ENCODE results near the gene P3H3.

Gene P3H3

DNA sequence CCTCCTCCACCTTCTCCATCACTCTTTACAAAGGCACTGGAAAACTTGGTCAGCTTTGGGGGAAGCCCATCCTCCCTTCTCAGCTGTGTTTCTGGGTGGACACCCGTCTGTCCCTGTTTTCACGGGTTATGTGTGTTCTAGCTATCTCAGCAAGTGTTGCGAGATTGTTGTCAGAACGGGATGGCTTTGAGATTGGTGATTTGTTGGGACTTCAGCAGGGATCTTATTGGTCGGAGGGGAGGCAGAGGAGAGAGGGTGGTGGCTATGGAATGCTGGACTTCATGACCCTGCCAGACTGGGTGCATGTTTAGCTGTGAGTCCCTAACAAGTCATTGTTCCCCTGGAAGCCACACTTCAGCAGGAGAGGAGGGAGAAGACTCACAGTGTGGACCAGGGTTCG is 25.8 kb downstream of the P3H3 start:
- Histone ChIP-seq H3K9me3 (no peaks in the 10 kb centered on the region), H3K27me3 (no peaks in the 10 kb centered on the region), H3K4me3 (ENCODE audit: low read depth, low read length) (no peak overlapping the region), H3K4me1 (no peaks in the 10 kb centered on the region; the same call in 1 of the 2 replicates), H3K36me3 (peaks cover 49% of the 10 kb centered on the region)
- TF ChIP-seq, protein P1, sequence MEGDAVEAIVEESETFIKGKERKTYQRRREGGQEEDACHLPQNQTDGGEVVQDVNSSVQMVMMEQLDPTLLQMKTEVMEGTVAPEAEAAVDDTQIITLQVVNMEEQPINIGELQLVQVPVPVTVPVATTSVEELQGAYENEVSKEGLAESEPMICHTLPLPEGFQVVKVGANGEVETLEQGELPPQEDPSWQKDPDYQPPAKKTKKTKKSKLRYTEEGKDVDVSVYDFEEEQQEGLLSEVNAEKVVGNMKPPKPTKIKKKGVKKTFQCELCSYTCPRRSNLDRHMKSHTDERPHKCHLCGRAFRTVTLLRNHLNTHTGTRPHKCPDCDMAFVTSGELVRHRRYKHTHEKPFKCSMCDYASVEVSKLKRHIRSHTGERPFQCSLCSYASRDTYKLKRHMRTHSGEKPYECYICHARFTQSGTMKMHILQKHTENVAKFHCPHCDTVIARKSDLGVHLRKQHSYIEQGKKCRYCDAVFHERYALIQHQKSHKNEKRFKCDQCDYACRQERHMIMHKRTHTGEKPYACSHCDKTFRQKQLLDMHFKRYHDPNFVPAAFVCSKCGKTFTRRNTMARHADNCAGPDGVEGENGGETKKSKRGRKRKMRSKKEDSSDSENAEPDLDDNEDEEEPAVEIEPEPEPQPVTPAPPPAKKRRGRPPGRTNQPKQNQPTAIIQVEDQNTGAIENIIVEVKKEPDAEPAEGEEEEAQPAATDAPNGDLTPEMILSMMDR (IDR thresholded peaks at IDR 0.05; ENCODE audit: low read depth, low read length): no peak
- DNase-seq: no peak

DNA sequence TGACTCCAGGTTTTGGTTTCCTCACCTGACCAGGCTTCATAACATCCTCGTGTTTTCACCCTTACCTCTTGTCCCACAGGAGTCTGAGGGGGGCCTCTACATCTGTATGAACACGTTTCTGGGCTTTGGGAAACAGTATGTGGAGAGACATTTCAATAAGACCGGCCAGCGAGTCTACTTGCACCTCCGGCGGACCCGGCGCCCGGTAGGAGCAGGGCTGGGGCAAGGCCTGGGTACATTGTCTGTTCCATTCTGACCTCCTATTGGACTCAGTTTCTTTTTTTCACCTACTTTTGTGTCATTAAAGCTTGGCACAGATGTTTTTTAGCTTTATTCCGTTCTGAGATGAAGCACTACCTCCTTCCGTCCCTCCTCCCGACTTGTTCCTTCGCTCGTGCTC is 27.1 kb downstream of the P3H3 start:
- DNase-seq: no peak
- no peak overlapping the region for H3K4me3 ChIP-seq (ENCODE audit: low read depth, low read length)
- H3K4me1 ChIP-seq: no peaks in the 10 kb centered on the region; the same call in 1 of the 2 replicates
- H3K9me3 ChIP-seq: no peaks in the 10 kb centered on the region
- TF ChIP-seq, protein P1 (IDR thresholded peaks at IDR 0.05; ENCODE audit: low read depth, low read length): no peak
- H3K36me3 ChIP-seq: peaks cover 54% of the 10 kb centered on the region
- no peaks in the 10 kb centered on the region for H3K27me3 ChIP-seq

DNA sequence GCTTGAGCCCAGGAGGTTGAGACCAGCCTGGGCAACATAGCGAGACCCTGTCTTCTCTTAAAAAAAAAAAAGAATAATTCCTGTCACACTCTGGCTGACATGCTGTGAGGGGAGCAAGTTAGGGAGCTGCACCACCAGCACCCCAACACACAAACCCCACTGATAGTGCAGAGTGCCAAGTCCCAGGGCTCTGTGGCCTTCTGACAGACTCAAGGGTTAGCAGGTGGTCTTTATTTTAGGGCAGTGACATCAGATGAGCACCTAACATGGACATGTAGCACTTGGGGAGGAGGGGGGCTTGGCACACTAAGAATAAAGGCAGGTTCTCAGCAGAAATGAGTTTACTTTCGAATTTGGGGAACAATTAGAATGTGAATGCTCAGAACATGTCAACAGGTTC is 30.6 kb downstream of the P3H3 start:
- H3K4me1 ChIP-seq: no peaks in the 10 kb centered on the region
- TF ChIP-seq, protein P1 (IDR thresholded peaks at IDR 0.05; ENCODE audit: low read depth, low read length): no peak
- peaks cover 77% of the 10 kb centered on the region for H3K36me3 ChIP-seq

DNA sequence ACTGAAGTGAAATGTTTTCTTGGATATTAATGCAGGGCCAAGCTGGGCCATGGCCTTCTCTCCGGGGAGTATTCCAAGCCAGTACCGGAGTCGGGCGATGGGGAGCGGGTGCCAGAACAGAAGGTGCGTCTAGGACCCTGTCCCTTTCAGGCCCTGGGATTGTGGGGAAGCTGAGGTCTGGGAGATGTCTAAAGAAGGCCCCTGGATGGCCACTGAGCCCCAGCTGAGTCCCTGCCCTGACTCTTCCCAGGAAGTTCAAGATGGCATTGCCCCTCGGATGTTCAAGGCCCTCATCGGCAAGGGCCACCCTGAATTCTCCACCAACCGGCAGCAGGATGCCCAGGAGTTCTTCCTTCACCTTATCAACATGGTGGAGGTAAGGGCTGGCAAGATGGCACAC is 31.9 kb downstream of the P3H3 start:
- DNase-seq: no peak
- Histone ChIP-seq H3K36me3 (peaks cover 82% of the 10 kb centered on the region), H3K27me3 (no peaks in the 10 kb centered on the region), H3K4me3 (ENCODE audit: low read depth, low read length) (no peak overlapping the region), H3K9me3 (no peaks in the 10 kb centered on the region), H3K4me1 (no peaks in the 10 kb centered on the region)
- TF ChIP-seq, protein P1 (IDR thresholded peaks at IDR 0.05; ENCODE audit: low read depth, low read length): no peak

More for the DNA sequence above, 30.6 kb downstream of the P3H3 start:
- Histone ChIP-seq H3K4me3 (ENCODE audit: low read depth, low read length) (no peak overlapping the region), H3K9me3 (no peaks in the 10 kb centered on the region), H3K27me3 (no peaks in the 10 kb centered on the region)
- DNase-seq: no peak

DNA sequence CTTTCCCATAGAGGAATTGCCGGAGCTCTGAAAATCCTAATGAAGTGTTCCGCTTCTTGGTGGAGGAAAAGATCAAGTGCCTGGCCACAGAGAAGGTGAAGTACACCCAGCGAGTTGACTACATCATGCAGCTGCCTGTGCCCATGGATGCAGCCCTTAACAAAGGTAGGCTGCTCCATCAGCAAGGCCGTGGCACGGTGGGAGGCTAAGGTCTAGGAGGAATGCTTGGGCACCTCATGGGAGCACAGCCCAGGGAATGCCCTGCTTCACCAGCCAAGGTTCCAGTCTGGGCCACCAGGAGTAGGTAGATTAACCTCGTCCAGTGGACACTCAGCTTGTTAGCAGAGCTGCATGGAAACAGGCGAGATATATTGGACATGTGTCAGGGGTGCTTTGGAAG is 32.7 kb downstream of the P3H3 start:
- Histone ChIP-seq H3K27me3 (no peaks in the 10 kb centered on the region), H3K4me3 (ENCODE audit: low read depth, low read length) (no peak overlapping the region), H3K9me3 (no peaks in the 10 kb centered on the region), H3K4me1 (no peaks in the 10 kb centered on the region), H3K36me3 (peaks cover 82% of the 10 kb centered on the region)
- TF ChIP-seq, protein P1 (IDR thresholded peaks at IDR 0.05; ENCODE audit: low read depth, low read length): no peak
- no peak for DNase-seq

DNA sequence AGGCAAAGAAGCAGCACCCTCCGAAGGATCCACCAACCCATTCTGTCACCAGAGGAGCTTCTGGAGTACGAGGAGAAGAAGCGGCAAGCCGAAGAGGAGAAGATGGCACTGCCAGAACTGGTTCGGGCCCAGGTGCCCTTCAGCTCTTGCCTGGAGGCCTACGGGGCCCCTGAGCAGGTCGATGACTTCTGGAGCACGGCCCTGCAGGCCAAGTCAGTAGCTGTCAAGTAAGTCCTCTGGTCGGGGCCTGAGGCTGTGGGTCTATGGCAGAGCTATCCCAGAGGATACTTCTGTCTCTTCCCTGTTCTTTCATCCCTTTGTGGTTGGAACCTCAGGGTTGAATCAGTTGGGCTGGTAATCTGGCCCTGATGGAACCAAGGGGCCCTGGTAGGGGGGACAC is 33.2 kb downstream of the P3H3 start:
- Histone ChIP-seq H3K4me1 (peaks cover under 1% of the 10 kb centered on the region), H3K27me3 (no peaks in the 10 kb centered on the region), H3K36me3 (peaks cover 84% of the 10 kb centered on the region), H3K4me3 (ENCODE audit: low read depth, low read length) (no peak overlapping the region), H3K9me3 (no peaks in the 10 kb centered on the region)
- TF ChIP-seq, protein P1 (IDR thresholded peaks at IDR 0.05; ENCODE audit: low read depth, low read length): no peak
- no peak for DNase-seq

Measured in BE2C (cell line).